Upper lobe of left lung (tissue), 4 donors: ENCODE data around the gene ANKUB1.

Experiments used
- POLR2AphosphoS5 ChIP-seq, 2 donors: sonication (generic); formaldehyde crosslinking; IDR thresholded peaks; one replicate each; pipeline ENCODE4 v1.5.1; 2017; ENCODE audit warnings: antibody characterized with exemption in 2 of 2
- TF ChIP-seq, protein P1 (sequence below), 6 experiments: fragments of 450-650 bp in 4 of 6; fragments of 200-600 bp in 2 of 6; sonication (generic) in 2 of 6; IDR thresholded peaks; one replicate each; pipeline ENCODE4 v1.5.1; 2016 to 2019; ENCODE audit warnings: antibody characterized with exemption in 6 of 6

DNA sequence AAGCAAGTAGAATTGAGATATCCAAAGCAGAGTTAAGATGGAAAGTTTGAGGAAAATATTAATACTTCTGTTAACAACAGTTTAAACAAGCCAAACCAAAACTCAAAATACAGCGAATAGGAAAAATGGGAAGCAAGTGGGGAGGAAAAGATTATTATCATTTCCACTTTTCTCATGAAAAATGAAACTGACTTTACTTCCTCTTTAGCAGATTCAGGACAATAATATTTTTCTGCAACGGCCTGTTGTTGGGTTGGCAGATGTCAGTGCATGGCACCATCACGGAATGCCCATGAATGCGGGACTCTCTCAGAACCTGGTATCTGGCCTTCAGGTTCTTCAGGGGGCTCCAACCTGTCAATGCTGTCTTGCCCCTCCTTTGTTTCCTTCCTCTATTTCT lies 11.1 kb downstream of the ANKUB1 start:
- TF ChIP-seq, protein P1, sequence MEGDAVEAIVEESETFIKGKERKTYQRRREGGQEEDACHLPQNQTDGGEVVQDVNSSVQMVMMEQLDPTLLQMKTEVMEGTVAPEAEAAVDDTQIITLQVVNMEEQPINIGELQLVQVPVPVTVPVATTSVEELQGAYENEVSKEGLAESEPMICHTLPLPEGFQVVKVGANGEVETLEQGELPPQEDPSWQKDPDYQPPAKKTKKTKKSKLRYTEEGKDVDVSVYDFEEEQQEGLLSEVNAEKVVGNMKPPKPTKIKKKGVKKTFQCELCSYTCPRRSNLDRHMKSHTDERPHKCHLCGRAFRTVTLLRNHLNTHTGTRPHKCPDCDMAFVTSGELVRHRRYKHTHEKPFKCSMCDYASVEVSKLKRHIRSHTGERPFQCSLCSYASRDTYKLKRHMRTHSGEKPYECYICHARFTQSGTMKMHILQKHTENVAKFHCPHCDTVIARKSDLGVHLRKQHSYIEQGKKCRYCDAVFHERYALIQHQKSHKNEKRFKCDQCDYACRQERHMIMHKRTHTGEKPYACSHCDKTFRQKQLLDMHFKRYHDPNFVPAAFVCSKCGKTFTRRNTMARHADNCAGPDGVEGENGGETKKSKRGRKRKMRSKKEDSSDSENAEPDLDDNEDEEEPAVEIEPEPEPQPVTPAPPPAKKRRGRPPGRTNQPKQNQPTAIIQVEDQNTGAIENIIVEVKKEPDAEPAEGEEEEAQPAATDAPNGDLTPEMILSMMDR (IDR thresholded peaks at IDR 0.05), result no peak
- TF ChIP-seq POLR2AphosphoS5 (IDR thresholded peaks at IDR 0.05), result no peak
